Stimulated activated naive CD4-positive, alpha-beta T cell treated with Interleukin-2 at 50 U/mL for 16 hours (primary cell): Measurements from ENCODE around the gene NADSYN1.

Experiments used
- DNase-seq: peaks from one replicate; lab custom pipeline; 2025; lab: John Stamatoyannopoulos, UW

The NADSYN1 gene

DNA sequence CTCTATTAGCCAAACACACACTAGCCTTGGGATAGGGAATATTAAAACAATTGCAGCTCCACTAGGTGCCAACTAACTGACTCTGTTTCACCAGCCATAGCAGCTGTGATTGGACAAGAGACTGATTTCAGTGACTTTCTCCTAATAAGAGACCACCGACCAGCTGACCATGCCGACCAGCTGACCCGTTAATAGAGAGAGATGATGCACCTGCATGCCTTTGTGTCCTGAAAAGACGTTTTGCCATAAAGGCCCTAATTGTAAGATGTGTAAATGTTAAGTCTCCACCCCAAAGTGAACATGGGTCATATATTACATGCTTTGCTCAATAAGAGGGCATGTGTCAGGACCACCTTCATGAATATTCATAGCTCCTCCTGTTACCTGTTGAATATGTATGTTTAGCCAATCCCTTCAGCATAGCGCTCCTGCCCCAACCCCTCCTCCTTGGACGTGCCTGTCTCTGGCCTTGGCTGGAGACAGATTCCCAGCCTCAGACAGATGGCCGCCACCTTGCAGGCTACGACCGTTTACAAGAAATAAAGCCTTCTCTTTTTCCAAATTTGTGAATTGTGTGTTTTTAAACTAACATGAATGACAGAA is 1.3 kb upstream of the NADSYN1 start:
- no peak for DNase-seq

DNA sequence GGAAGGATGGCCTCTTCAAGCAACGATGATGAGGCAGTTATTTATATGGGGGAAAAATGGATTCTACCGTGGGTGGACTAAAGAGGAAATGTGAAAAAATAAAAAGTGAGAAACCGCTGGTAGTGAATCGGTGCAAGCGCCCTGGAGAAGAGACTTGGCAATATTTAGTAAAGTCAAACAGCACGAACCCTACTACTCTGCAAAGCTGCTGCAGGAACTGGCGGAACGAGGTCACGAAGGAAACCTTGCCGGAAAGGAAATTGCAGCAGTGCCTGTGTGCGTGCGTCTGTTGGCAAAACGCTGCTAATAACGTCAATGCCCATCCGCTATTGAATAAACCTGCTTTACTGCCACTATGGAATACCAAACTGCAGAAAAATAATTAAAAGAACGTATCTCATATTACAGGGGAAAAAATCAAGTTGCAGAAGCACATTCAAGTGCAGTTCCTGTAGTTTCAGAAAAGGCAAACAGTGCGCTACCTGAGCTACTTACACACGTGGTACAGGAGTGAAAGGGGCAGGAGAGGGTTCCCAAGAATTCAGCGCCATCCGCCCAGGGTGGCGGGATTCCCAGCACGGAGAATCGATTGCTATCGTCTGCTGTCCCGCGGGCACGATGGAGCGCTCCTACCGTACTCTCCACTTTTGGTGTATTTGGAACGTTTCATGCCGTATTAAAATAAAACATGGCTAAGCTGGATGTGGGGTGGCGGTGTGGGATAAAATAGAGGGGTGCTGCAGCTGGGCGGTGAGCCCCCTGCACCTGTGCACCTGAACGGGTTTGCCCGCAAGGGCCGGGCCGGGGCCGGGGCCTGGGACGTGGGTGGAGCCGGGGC is 585 bp upstream of the NADSYN1 start:
- peak; percentile 31 for DNase-seq

GRCh38 chr11:71453918-71454304 is 908 bp downstream of the NADSYN1 start:
- DNase-seq = no peak

DNA sequence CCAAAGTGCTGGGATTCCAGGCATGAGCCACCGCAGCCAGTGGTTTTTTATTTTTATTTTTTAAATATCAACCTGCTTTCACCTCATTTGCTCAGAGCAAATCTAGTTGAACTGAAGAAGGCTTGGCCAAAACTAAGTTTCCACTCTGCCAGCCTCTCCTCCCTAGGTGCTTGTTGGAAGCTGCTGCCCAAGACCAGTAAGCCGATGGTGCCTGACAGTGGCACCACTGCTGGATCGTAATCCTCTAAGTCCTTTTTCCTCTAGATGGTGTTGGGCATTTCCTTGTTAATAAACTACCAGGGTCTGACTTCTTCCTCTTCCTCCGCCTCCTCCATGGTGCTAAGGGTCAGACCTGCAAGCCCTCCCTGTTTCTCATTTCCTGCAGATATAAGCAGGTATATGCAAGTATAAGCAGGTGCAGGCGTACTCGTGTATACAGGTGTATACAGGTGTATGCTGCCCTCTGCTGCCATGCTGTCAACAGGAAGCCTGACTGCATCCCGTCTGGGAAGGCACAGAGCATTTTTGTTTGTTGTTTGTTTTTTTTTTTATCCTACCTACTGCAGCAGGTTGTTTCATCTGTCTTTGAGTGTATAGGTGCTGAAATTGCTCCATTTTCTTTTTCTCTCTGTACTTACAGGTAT is 1.6 kb downstream of the NADSYN1 start:
- DNase-seq = no peak

DNA sequence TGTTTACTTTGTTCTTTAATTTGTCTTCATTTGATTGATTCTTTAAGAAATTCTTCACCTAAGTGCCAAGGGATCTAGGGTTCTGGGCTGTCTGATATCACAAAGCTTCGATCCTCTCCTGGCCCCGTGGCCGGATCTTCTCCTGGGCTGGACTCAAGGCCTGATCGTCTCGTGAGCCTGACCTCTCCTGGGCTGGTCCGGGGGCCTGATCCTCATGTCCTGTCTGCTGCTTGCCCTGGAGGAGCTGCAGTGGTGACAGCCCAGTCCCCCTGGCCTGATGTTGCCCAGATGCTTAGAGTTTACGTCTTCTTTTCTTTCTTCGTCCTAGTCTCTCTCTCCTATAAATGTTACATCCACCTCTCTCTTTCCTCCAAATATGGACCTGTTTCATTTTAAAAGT is 3.3 kb downstream of the NADSYN1 start:
- DNase-seq = no peak

DNA sequence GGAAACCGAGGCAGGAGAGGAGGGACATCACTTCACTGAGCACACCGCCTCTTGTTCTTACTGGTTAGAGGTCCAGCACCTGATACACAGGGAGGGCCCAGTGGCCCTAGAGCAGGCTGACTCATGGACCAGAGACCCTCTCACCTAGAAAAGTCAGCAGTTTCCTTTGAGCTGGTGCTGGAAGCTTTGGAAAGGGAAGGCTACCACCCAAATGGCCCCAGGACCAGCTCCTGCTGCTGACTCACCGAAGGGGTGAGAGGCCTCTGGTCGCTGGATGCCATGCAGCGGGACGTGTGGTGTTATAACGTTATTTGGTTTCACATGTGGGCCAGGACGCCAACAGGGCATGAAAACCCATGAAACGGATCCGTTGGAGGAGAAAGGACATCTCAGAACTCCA is 3.8 kb downstream of the NADSYN1 start:
- no peak for DNase-seq

GRCh38 chr11:71458146-71459070 is 5.4 kb downstream of the NADSYN1 start:
- DNase-seq = no peak

DNA sequence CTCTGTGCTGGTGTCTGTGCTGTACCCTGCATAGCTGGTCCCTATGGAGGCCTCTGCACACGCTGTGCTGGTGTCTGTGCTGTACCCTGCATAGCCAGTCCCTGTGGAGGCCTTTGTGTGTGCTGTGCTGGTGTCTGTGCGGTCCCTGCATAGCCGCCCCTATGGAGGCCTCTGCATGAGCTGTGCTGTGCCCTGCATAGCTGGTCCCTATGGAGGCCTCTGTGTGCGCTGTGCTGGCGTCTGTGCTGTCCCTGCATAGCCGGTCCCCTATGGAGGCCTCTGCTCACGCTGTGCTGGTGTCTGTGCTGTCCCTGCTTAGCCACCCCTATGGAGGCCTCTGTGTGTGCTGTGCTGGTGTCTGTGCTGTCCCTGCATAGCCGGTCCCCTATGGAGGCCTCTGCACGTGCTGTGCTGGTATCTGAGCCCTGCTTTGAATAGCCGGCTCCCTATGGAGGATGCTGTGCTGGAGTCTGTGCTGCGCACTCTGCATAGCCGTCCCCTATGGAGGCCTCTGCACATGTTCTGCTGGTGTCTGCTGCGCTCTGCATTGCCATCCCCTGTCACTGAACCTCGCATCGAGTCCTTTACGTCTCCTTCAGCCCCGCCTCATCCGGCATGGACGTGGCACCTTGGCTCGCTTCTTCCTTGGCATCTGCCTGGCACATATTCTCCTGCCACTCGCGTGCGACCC is 6.2 kb downstream of the NADSYN1 start:
- no peak for DNase-seq

GRCh38 chr11:71459767-71460320 is 6.8 kb downstream of the NADSYN1 start:
- DNase-seq = no peak

GRCh38 chr11:71461696-71462095 is 8.7 kb downstream of the NADSYN1 start:
- DNase-seq = no peak

DNA sequence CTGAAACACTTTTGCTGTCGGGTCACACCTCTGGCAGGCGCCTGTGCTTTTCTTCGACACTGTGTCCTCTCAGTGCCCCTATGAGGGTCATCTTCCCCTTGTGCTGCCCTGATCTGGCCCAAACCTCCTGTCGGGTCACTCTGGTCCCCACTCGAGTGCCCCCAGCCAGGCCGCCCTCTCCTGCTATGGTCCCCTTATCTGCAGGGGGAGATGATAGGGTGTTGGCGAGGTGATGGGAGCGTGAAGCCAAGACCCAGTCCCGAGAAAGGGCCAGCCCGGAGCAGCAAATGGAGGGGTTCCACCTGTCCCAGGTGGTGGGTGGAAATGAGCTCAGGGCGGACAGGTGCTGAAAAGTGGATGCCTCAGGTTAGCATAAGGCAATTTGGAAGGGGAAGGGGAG is 9.7 kb downstream of the NADSYN1 start:
- DNase-seq = no peak

GRCh38 chr11:71463331-71464211 is 10.6 kb downstream of the NADSYN1 start:
- no peak for DNase-seq

DNA sequence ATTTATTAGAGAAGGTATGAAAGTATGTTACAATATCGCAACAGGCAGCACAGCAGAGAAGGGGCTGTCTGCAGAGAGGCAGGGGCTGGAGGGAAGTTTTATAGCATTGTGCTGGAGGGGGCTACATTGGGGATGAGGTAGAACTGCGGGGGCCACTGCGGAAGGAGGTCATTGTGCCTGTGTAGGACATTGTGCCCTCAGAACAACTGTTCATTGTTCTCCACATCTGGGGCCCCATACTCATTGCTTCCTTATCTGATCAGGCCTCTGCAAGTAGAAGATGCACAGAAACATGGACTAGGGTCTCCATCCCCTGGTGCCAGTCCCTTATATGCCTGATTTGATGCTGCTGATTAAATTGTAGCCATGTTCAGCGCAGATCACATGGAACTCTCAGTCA is 12.1 kb downstream of the NADSYN1 start:
- no peak for DNase-seq

- no peak for DNase-seq
Observed at GRCh38 chr11:71466358-71466757, 13.4 kb downstream of the NADSYN1 start.

DNA sequence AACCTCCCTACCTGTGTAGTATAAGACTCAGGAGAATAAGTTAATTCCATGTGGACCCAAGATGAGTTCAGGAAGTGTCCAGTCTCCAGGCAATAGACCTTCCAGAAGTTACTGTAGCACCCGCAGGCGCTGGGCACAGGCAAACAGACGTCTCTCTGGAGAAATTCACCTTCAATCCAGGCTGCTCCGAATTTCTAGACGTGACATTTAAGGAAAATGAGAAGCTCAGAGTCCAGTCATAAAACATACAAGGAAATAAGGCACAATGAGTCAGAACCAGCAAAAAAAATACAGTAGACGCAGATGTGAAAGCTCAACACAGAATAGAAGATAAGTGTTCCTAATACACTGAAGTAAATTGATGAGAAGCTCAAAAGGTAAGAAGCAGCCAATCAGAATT is 14.2 kb downstream of the NADSYN1 start:
- DNase-seq = no peak

GRCh38 chr11:71470946-71471345 is 17.9 kb downstream of the NADSYN1 start:
- no peak for DNase-seq

- no peak for DNase-seq
Observed at GRCh38 chr11:71472357-71472885, 19.4 kb downstream of the NADSYN1 start.

DNA sequence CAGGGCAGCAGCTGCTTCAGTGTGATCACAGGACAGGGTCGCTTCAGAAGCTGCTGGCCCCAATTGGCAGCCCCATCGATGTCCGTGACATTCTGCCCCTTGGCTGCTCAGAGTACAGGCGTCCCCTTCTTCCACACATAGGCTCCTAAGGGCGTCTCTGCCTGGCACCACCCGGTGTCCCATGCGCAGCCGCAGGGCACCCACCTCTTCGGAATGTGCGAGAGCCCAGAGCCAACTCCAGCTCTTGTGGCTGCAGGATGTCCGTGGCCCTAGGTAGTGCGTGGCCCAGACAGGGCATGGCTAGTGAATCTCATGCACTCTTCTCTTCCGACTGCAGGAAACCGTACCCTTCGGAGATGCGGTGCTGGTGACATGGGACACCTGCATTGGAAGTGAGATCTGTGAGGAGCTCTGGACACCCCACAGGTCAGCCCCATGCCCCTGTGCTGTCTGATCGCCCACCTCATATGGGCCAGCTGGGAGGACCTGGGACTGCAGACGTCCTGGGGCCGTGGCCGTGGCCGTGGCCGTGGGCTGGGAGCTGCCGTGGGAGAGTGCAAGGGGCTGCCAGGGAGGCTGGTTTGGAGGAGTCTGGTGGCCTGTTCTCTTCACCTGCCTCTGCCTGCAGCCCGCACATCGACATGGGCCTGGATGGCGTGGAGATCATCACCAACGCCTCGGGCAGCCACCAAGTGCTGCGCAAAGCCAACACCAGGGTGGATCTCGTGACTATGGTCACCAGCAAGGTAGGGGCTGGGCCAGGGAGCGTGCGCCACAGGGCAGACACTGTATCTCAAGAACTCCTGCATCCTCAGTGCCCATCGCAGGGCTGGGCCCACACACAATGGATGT is 20.2 kb downstream of the NADSYN1 start:
- no peak for DNase-seq

DNA sequence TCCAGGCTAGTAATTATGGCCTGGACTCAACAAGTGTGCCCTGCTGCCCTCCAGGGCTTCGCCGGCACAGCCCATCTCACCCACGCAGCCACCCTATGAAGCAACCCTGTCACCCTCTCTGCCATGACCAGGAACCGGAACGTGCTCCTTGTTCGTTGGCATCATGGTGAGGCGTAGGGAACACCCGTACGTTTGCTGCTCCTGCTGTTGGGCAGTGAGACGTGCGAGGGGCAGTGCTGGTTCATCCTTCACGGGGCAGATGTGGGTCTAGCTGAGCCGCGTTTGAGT is 20.7 kb downstream of the NADSYN1 start:
- DNase-seq = no peak
